H1 (cell line): Measurements from ENCODE around the gene EDDM3A. TPM values are rescaled to one million over a fixed set of nuclear protein-coding genes. Genes with fewer than 3 reads are reported as not detected.

ENCODE experiments used
- CTCF ChIA-PET: fragments of 300-600 bp; sonication (Branson Sonifier 250); formaldehyde crosslinking; loops from one replicate; lab custom pipeline; 2021; ENCODE audit not compliant: partially characterized antibody; lab: Charles Lee
- POLR2A ChIA-PET: fragments of 300-600 bp; sonication (Branson Sonifier 250); formaldehyde crosslinking; loops from one replicate; lab custom pipeline; 2021; ENCODE audit warnings: inconsistent platforms; ENCODE audit not compliant: partially characterized antibody; lab: Charles Lee
- DNase-seq, 2 experiments: peaks; one replicate each; pipeline versions ENCODE4 v3.0.0 to v3.0.0-alpha.2; 2010 to 2022; ENCODE audit warnings: low spot score in 2 of 2, low read depth in 1 of 2, mixed read lengths in 1 of 2
- FAIRE-seq: peaks from 2 replicates; lab custom pipeline; 2011; peaks lifted over from hg19 to GRCh38; lab: Jason Lieb, UNC
- H2AFZ ChIP-seq: 2 replicates; pipeline ENCODE4 v1.8.1; 2012; ENCODE audit warnings: low read length, inconsistent platforms
- H2AK5ac ChIP-seq: 2 replicates; pipeline ENCODE4 v1.6.1; 2013; ENCODE audit warnings: low read depth, low read length
- H2BK120ac ChIP-seq: replicated peaks from 2 replicates; pipeline ENCODE3; 2013; ENCODE audit warnings: low read depth, low read length, inconsistent platforms
- H2BK12ac ChIP-seq: 2 replicates; pipeline ENCODE4 v1.6.1; 2013; ENCODE audit warnings: low read depth, low read length
- H2BK15ac ChIP-seq: 2 replicates; pipeline ENCODE4 v1.6.1; 2013; ENCODE audit warnings: low read length
- H2BK20ac ChIP-seq: 2 replicates; pipeline ENCODE4 v1.6.1; 2013; ENCODE audit warnings: low read length
- H2BK5ac ChIP-seq: 2 replicates; pipeline ENCODE4 v1.6.1; 2013; ENCODE audit warnings: low read depth, low read length
- H3K14ac ChIP-seq: 2 replicates; pipeline ENCODE4 v1.6.1; 2013; ENCODE audit warnings: inconsistent platforms; ENCODE audit not compliant: insufficient read length
- H3K18ac ChIP-seq: 2 replicates; pipeline ENCODE4 v1.6.1; 2013; ENCODE audit warnings: low read length; ENCODE audit errors: extremely low read depth
- H3K23ac ChIP-seq: 2 replicates; pipeline ENCODE4 v1.6.1; 2013; ENCODE audit warnings: inconsistent platforms; ENCODE audit not compliant: insufficient read length
- H3K23me2 ChIP-seq: 2 replicates; pipeline ENCODE4 v1.6.1; 2013; ENCODE audit warnings: low read depth, low read length
- H3K27ac ChIP-seq: 2 replicates; pipeline ENCODE4 v1.6.1; 2011; ENCODE audit warnings: low read depth, low read length, inconsistent platforms
- H3K27me3 ChIP-seq, 4 experiments: replicated peaks in 1 of 4; 1 replicate in 1 of 4; 2 replicates in 3 of 4; pipeline versions ENCODE4 v1.6.1 to v1.8.1; 2011 to 2013; ENCODE audit warnings: low read length in 3 of 4, mild to moderate bottlenecking in 3 of 4, inconsistent platforms in 2 of 4, mixed read lengths in 2 of 4, moderate library complexity in 1 of 4; ENCODE audit not compliant: control insufficient read depth in 3 of 4, insufficient read depth in 3 of 4; ENCODE audit errors: extremely low read depth in 1 of 4
- H3K36me3 ChIP-seq, 4 experiments: 2 replicates each; pipeline versions ENCODE4 v1.6.1 to v1.8.1; 2011 to 2013; ENCODE audit warnings: mild to moderate bottlenecking in 4 of 4, low read length in 3 of 4, moderate library complexity in 2 of 4, control low read depth in 1 of 4, inconsistent platforms in 1 of 4; ENCODE audit not compliant: insufficient read depth in 4 of 4, control insufficient read depth in 2 of 4
- H3K4ac ChIP-seq: replicated peaks from 2 replicates; pipeline ENCODE3; 2013; ENCODE audit warnings: low read length, low read depth, mixed read lengths, inconsistent platforms; ENCODE audit not compliant: insufficient read length
- H3K4me1 ChIP-seq, 4 experiments: replicated peaks in 1 of 4; 1 replicate in 1 of 4; 2 replicates in 3 of 4; pipeline versions ENCODE4 v1.6.1 to v1.8.1; 2011 to 2013; ENCODE audit warnings: low read length in 3 of 4, inconsistent platforms in 2 of 4, mixed read lengths in 1 of 4; ENCODE audit not compliant: insufficient read depth in 4 of 4, control insufficient read depth in 3 of 4
- H3K4me2 ChIP-seq, 2 experiments: 2 replicates each; pipeline versions ENCODE4 v1.6.1 to v1.8.1; 2011 to 2013; ENCODE audit warnings: low read depth in 2 of 2, low read length in 2 of 2, control low read depth in 1 of 2, inconsistent platforms in 1 of 2, mild to moderate bottlenecking in 1 of 2; ENCODE audit not compliant: insufficient read depth in 1 of 2
- H3K4me3 ChIP-seq, 4 experiments: fragments of 200-600, 300-600 bp in 1 of 4; sonication (generic), shearing (Covaris generic), sonication (Bioruptor Twin) in 1 of 4; 2 replicates each; pipeline versions ENCODE4 v1.5.1 to v1.8.1; 2011 to 2016; ENCODE audit warnings: low read length in 4 of 4, low read depth in 3 of 4, control low read depth in 2 of 4, inconsistent platforms in 2 of 4, mild to moderate bottlenecking in 2 of 4, mixed read lengths in 1 of 4, moderate library complexity in 1 of 4; ENCODE audit not compliant: insufficient read depth in 2 of 4; ENCODE audit errors: extremely low read depth in 1 of 4
- H3K56ac ChIP-seq: replicated peaks from 2 replicates; pipeline ENCODE3; 2013; ENCODE audit warnings: low read depth, mild to moderate bottlenecking, mixed read lengths, low read length, inconsistent platforms; ENCODE audit not compliant: insufficient read length
- H3K79me1 ChIP-seq: 2 replicates; pipeline ENCODE4 v1.6.1; 2013; ENCODE audit warnings: low read depth, low read length, control low read depth
- H3K79me2 ChIP-seq, 2 experiments: 2 replicates each; pipeline versions ENCODE4 v1.6.1 to v1.8.1; 2012 to 2013; ENCODE audit warnings: low read length in 2 of 2, mild to moderate bottlenecking in 2 of 2, inconsistent platforms in 1 of 2; ENCODE audit not compliant: insufficient read depth in 2 of 2, control insufficient read depth in 1 of 2
- H3K9ac ChIP-seq, 4 experiments: replicated peaks in 1 of 4; 1 replicate in 1 of 4; 2 replicates in 3 of 4; pipeline versions ENCODE4 v1.6.1 to v1.8.1; 2011 to 2013; ENCODE audit warnings: low read depth in 3 of 4, low read length in 3 of 4, control low read depth in 2 of 4, mild to moderate bottlenecking in 2 of 4, moderate library complexity in 2 of 4, inconsistent platforms in 1 of 4; ENCODE audit errors: extremely low read depth in 1 of 4
- H3K9me3 ChIP-seq, 2 experiments: 2 replicates each; pipeline versions ENCODE4 v1.6.1 to v1.8.1; 2012 to 2013; ENCODE audit warnings: mild to moderate bottlenecking in 2 of 2, moderate library complexity in 2 of 2, control low read depth in 1 of 2, inconsistent platforms in 1 of 2, low read depth in 1 of 2, low read length in 1 of 2, mixed read lengths in 1 of 2; ENCODE audit not compliant: insufficient read depth in 2 of 2
- H4K20me1 ChIP-seq, 2 experiments: replicated peaks in 1 of 2; 2 replicates each; pipeline versions ENCODE3 to v1.8.1; 2011 to 2013; ENCODE audit warnings: inconsistent platforms in 2 of 2, low read length in 2 of 2, mild to moderate bottlenecking in 1 of 2; ENCODE audit not compliant: insufficient read depth in 2 of 2, control insufficient read depth in 1 of 2
- H4K5ac ChIP-seq: 2 replicates; pipeline ENCODE4 v1.6.1; 2013; ENCODE audit warnings: low read length, low read depth, mixed read lengths, inconsistent platforms; ENCODE audit not compliant: insufficient read length
- H4K8ac ChIP-seq: 2 replicates; pipeline ENCODE4 v1.8.0; 2013; ENCODE audit warnings: mild to moderate bottlenecking, moderate library complexity, low read length, inconsistent platforms; ENCODE audit not compliant: insufficient read depth; ENCODE audit errors: extremely low read depth
- H4K91ac ChIP-seq: replicated peaks from 2 replicates; pipeline ENCODE3; 2013; ENCODE audit warnings: low read length, mixed read lengths, inconsistent platforms; ENCODE audit not compliant: insufficient read length
- BRCA1 ChIP-seq: IDR thresholded peaks from 2 replicates; pipeline ENCODE4 v1.6.1; 2012; ENCODE audit warnings: low read depth, low read length, improper control_type of control experiment
- GABPA ChIP-seq: IDR thresholded peaks from 2 replicates; pipeline ENCODE4 v1.6.1; 2011; ENCODE audit warnings: mild to moderate bottlenecking, low read length, moderate library complexity, borderline replicate concordance; ENCODE audit not compliant: insufficient read depth
- HDAC6 ChIP-seq: IDR thresholded peaks from one replicate; pipeline ENCODE4 v1.7.1; 2012; ENCODE audit warnings: low read depth, mild to moderate bottlenecking, inconsistent platforms, low read length, moderate library complexity
- MAFK ChIP-seq: IDR thresholded peaks from 2 replicates; pipeline ENCODE4 v1.6.1; 2012; ENCODE audit warnings: low read depth, mild to moderate bottlenecking, improper control_type of control experiment, low read length
- POLR2A ChIP-seq, 2 experiments: IDR thresholded peaks; 1 replicate in 1 of 2; 2 replicates in 1 of 2; pipeline ENCODE4 v1.6.1; 2011; ENCODE audit warnings: low read depth in 2 of 2, low read length in 2 of 2, mild to moderate bottlenecking in 2 of 2; ENCODE audit errors: control extremely low read depth in 1 of 2
- SIRT6 ChIP-seq: IDR thresholded peaks from one replicate; pipeline ENCODE4 v1.7.1; 2012; ENCODE audit warnings: low read length, inconsistent platforms
- TAF7 ChIP-seq: optimal IDR thresholded peaks from 2 replicates; pipeline ENCODE3; 2011; ENCODE audit warnings: low read depth, mild to moderate bottlenecking, inconsistent platforms, low read length, moderate library complexity, borderline replicate concordance
- polyA plus RNA-seq, 7 experiments: library from polyadenylated mRNA; depleted of rRNA in 3 of 7; stranded (reverse) in 5 of 7; unstranded in 2 of 7; fragments of >200 nt in 5 of 7; fragments of 200-250 nt in 2 of 7; gene quantifications; 1 replicate in 5 of 7; 2 replicates in 1 of 7; 4 replicates in 1 of 7; pipeline versions ENCODE4 v1.2.1 to v1.2.3, GENCODE V29; 2011 to 2013; ENCODE audit warnings: missing spikeins in 2 of 7, mixed read lengths in 2 of 7
- total RNA-seq: library from RNA; stranded (reverse); fragmentation: NEBNext Ultra II Directional; extraction: Animal tissue kit (Norgen Biotek cat#: 25700); gene quantifications from 2 replicates; pipeline ENCODE4 v1.2.1, GENCODE V29; 2021

The EDDM3A gene
- total and polyA plus RNA-seq, 2 of the 8 experiments (the other 6 are each of a cell fraction or from before 2014, with no cell fraction given): 0.09 TPM; not detected in 1

DNA sequence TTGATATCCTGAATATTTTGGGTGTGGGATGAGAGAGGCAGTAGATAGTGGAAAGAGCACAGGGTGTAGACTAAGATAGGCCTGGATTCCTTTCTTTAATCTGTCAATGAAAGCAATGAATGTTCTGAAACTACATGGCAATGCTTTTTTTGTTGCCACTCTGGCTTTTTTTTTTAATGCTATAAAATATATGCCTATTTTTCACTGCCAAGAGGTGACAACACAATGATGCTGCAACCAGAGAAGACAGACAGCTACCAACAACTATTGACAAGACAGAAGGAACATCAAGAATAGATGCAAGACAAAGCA, 47.7 kb upstream of the EDDM3A start:
- no peaks in the 10 kb centered on the region for H3K36me3 ChIP-seq
- H3K4me1 ChIP-seq: no peaks in the 10 kb centered on the region; a peak in 1 of 7 replicates
- H3K79me1 ChIP-seq: no peaks in the 10 kb centered on the region; the same call in 1 of the 2 replicates
- no peak overlapping the region for H2AFZ ChIP-seq
- H4K5ac ChIP-seq: no peak overlapping the region
- H3K56ac ChIP-seq: no peak overlapping the region
- H3K27ac ChIP-seq: no peak overlapping the region
- FAIRE-seq (no peak), DNase-seq (no peak)
- H3K23ac ChIP-seq: no peak overlapping the region
- POLR2A ChIA-PET: interaction anchor here (0.7 kb wide), 1 partner anchor 14 kb away, joined by 3 read pairs; the partner anchor contains the start of gene RNASE4
- CTCF ChIA-PET: interaction anchor here (0.7 to 5.5 kb wide), 18 partner anchors 9 to 342 kb away, joined by 3 to 52 read pairs (median 4); partner anchors contain the start of genes NDRG2 and RNASE4
- H2BK12ac ChIP-seq: no peak overlapping the region
- H2BK5ac ChIP-seq: no peak overlapping the region
- H3K4me3 ChIP-seq: no peak overlapping the region
- no peak for TF ChIP-seq GABPA
- no peak for TF ChIP-seq HDAC6
- no peak for TF ChIP-seq BRCA1
- TF ChIP-seq POLR2A (IDR thresholded peaks at IDR 0.05; ENCODE audit: control extremely low read depth in 1 of 2, low read depth in 2 of 2, low read length in 2 of 2): no peak
- TF ChIP-seq SIRT6: no peak
- no peak for TF ChIP-seq TAF7
- no peak for TF ChIP-seq MAFK
- no peaks in the 10 kb centered on the region for H3K79me2 ChIP-seq
- H2BK15ac ChIP-seq: no peak overlapping the region
- no peak overlapping the region for H3K9ac ChIP-seq
- H3K27me3 ChIP-seq: no peaks in the 10 kb centered on the region
- no peak overlapping the region for H2AK5ac ChIP-seq
- H3K23me2 ChIP-seq: no peaks in the 10 kb centered on the region
- no peak overlapping the region for H3K14ac ChIP-seq
- H4K91ac ChIP-seq: no peak overlapping the region
- no peaks in the 10 kb centered on the region for H3K9me3 ChIP-seq
- no peak overlapping the region for H4K8ac ChIP-seq
- H2BK20ac ChIP-seq: no peak overlapping the region
- H3K4ac ChIP-seq: no peak overlapping the region
- H3K4me2 ChIP-seq: no peak overlapping the region
- no peak overlapping the region for H3K18ac ChIP-seq
- no peak overlapping the region for H2BK120ac ChIP-seq
- no peaks in the 10 kb centered on the region for H4K20me1 ChIP-seq
